BLaER1 (cell line): ENCODE results near the gene ABCA1.

Experiments used
- H3K27ac ChIP-seq: shearing (Covaris generic); formaldehyde crosslinking; 2 replicates; pipeline ENCODE4 v1.8.1; 2022
- H3K27me3 ChIP-seq: shearing (Covaris generic); formaldehyde crosslinking; 2 replicates; pipeline ENCODE4 v1.8.1; 2022
- H3K36me3 ChIP-seq: shearing (Covaris generic); formaldehyde crosslinking; 2 replicates; pipeline ENCODE4 v1.8.1; 2022
- H3K4me1 ChIP-seq: shearing (Covaris generic); formaldehyde crosslinking; 2 replicates; pipeline ENCODE4 v1.8.1; 2022
- H3K4me2 ChIP-seq: shearing (Covaris generic); formaldehyde crosslinking; 2 replicates; pipeline ENCODE4 v1.8.1; 2022
- H3K4me3 ChIP-seq: shearing (Covaris generic); formaldehyde crosslinking; 2 replicates; pipeline ENCODE4 v1.8.1; 2022
- H3K9ac ChIP-seq: shearing (Covaris generic); formaldehyde crosslinking; 2 replicates; pipeline ENCODE4 v1.8.1; 2022
- H3K9me3 ChIP-seq: shearing (Covaris generic); formaldehyde crosslinking; 2 replicates; pipeline ENCODE4 v1.8.1; 2022
- H4K20me1 ChIP-seq: shearing (Covaris generic); formaldehyde crosslinking; 2 replicates; pipeline ENCODE4 v1.8.1; 2022
- Cebpa-rat ChIP-seq: shearing (Covaris generic); IDR thresholded peaks from 2 replicates; pipeline ENCODE4 v1.8.1; 2022

ABCA1 gene

GRCh38 chr9:104766025-104766424 is 161.9 kb downstream of the ABCA1 start:
- H3K27me3 ChIP-seq = no peaks in the 10 kb centered on the region
- H3K9ac ChIP-seq = peak overlapping the region; percentile 87; the same call in 1 of the 2 replicates
- no peak for TF ChIP-seq Cebpa-rat
- peaks cover under 1% of the 10 kb centered on the region; the same call in 1 of the 2 replicates for H3K9me3 ChIP-seq
- H4K20me1 ChIP-seq = no peaks in the 10 kb centered on the region
- peak overlapping the region; percentile 77 for H3K4me3 ChIP-seq
- H3K27ac ChIP-seq = peak overlapping the region; percentile 91
- peak overlapping the region; percentile 85 for H3K4me2 ChIP-seq
- peaks cover 62% of the 10 kb centered on the region for H3K4me1 ChIP-seq
- H3K36me3 ChIP-seq = peaks cover 22% of the 10 kb centered on the region

- no peak for TF ChIP-seq Cebpa-rat
- no peaks in the 10 kb centered on the region; the same call in 1 of the 2 replicates for H3K9me3 ChIP-seq
- peaks cover 63% of the 10 kb centered on the region for H3K4me1 ChIP-seq
- peak overlapping the region; percentile 85 for H3K4me2 ChIP-seq
- H4K20me1 ChIP-seq = no peaks in the 10 kb centered on the region
- H3K9ac ChIP-seq = peak overlapping the region; percentile 87
- no peaks in the 10 kb centered on the region for H3K27me3 ChIP-seq
- H3K36me3 ChIP-seq = peaks cover 18% of the 10 kb centered on the region; the same call in 1 of the 2 replicates
- peak overlapping the region; percentile 77 for H3K4me3 ChIP-seq
- peak overlapping the region; percentile 91 for H3K27ac ChIP-seq
Observed at GRCh38 chr9:104765138-104765537, 162.8 kb downstream of the ABCA1 start.

DNA sequence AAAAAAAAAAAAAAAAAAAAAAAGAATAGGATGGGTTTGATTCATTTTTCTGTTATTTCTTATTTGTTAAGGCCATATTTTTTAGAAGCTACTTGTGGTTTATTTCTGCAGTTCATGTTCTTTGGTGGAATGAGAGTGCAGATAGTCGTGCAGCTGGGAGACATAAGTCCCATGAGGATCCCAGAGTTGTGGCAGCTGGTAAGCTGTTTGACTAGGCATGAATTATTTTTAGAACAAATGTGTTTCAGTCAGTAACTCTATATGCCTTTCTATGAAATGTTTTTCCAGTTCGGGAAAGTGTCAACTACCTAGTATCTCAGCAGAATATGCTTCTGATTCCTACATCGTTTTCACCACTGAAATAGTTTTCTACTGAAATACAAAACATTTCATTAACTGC is 169.0 kb downstream of the ABCA1 start:
- H3K4me3 ChIP-seq = peak overlapping the region; percentile 58; the same call in 1 of the 2 replicates
- peak overlapping the region; percentile 70 for H3K9ac ChIP-seq
- TF ChIP-seq Cebpa-rat = no peak
- no peaks in the 10 kb centered on the region for H4K20me1 ChIP-seq
- peak overlapping the region; percentile 86 for H3K27ac ChIP-seq
- peak overlapping the region; percentile 80 for H3K4me2 ChIP-seq
- peaks cover 46% of the 10 kb centered on the region for H3K4me1 ChIP-seq
- no peaks in the 10 kb centered on the region for H3K27me3 ChIP-seq
- H3K36me3 ChIP-seq = peaks cover 16% of the 10 kb centered on the region
- H3K9me3 ChIP-seq = no peaks in the 10 kb centered on the region; the same call in 1 of the 2 replicates

DNA sequence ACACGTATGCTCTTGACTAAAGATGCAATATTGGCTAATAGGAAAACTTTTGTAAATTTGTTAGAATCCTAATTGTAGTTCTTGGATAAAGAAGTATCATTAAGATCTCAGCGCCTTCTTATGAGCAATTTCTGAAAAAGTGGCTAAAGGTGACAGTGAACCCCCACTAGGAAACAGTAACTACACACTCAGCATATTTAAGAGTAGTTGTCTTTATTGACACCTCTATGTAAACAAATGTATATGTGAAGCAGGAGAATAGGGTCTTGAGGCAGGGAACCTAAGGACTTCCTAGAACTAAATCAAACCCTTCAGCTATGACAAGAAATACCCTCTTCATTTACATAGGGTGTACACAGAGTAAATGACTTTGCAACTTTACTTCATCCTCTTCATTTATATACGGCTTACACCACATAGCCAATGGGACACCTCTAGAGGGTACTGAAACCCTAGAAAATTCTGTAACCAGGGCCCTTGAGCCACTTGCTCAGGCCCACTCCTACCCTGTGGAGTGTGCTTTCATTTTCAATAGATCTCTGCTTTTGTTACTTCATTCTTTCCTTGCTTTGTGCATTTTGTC is 177.7 kb downstream of the ABCA1 start:
- no peak overlapping the region for H3K27ac ChIP-seq
- no peaks in the 10 kb centered on the region for H3K9me3 ChIP-seq
- no peak overlapping the region for H3K9ac ChIP-seq
- H3K27me3 ChIP-seq = no peaks in the 10 kb centered on the region
- H3K4me1 ChIP-seq = peaks cover 31% of the 10 kb centered on the region
- peaks cover 33% of the 10 kb centered on the region for H3K36me3 ChIP-seq
- H4K20me1 ChIP-seq = no peaks in the 10 kb centered on the region
- no peak overlapping the region for H3K4me2 ChIP-seq
- no peak overlapping the region for H3K4me3 ChIP-seq
- no peak for TF ChIP-seq Cebpa-rat

GRCh38 chr9:104748359-104749031 is 179.5 kb downstream of the ABCA1 start:
- Histone ChIP-seq H3K27me3 (no peaks in the 10 kb centered on the region), H3K36me3 (peaks cover 21% of the 10 kb centered on the region), H3K27ac (peak overlapping the region; percentile 79), H3K4me2 (peak overlapping the region; percentile 93), H3K9me3 (no peaks in the 10 kb centered on the region), H3K4me1 (peaks cover 31% of the 10 kb centered on the region), H3K9ac (peak overlapping the region; percentile 76), H4K20me1 (no peaks in the 10 kb centered on the region), H3K4me3 (peak overlapping the region; percentile 72)
- TF ChIP-seq Cebpa-rat = no peak

GRCh38 chr9:104747565-104748358 is 180.2 kb downstream of the ABCA1 start, which contains the start of gene NIPSNAP3A:
Gene NIPSNAP3A (plus strand): TSS chr9:104747683. CDS start chr9:104747793, 110 bp downstream.
- Histone ChIP-seq H3K27me3 (no peaks in the 10 kb centered on the region), H3K4me3 (peak within 1 kb of the TSS; percentile 72), H3K9me3 (no peaks in the 10 kb centered on the region), H3K4me2 (peak within 1 kb of the TSS; percentile 93), H3K4me1 (peaks cover 31% of the 10 kb centered on the region), H3K9ac (peak within 1 kb of the TSS; percentile 76), H3K36me3 (peaks cover 15% of the 10 kb centered on the region), H4K20me1 (no peaks in the 10 kb centered on the region), H3K27ac (peak within 1 kb of the TSS; percentile 79)
- no peak for TF ChIP-seq Cebpa-rat

- Histone ChIP-seq H3K9me3 (no peaks in the 10 kb centered on the region), H4K20me1 (no peaks in the 10 kb centered on the region), H3K4me3 (peak overlapping the region; percentile 72)
Observed at GRCh38 chr9:104747245-104747564, 180.8 kb downstream of the ABCA1 start.

GRCh38 chr9:104746798-104747197 is 181.2 kb downstream of the ABCA1 start:
- Histone ChIP-seq H3K4me1 (peaks cover 31% of the 10 kb centered on the region), H3K9me3 (no peaks in the 10 kb centered on the region), H3K27me3 (no peaks in the 10 kb centered on the region), H3K4me3 (peak overlapping the region; percentile 72), H4K20me1 (no peaks in the 10 kb centered on the region), H3K4me2 (peak overlapping the region; percentile 87), H3K27ac (peak overlapping the region; percentile 79), H3K36me3 (peaks cover 6% of the 10 kb centered on the region; the same call in 1 of the 2 replicates), H3K9ac (peak overlapping the region; percentile 76)
- no peak for TF ChIP-seq Cebpa-rat

More at GRCh38 chr9:104747245-104747564, 180.8 kb downstream of the ABCA1 start:
- Histone ChIP-seq H3K36me3 (peaks cover 10% of the 10 kb centered on the region; the same call in 1 of the 2 replicates), H3K9ac (peak overlapping the region; percentile 76), H3K27me3 (no peaks in the 10 kb centered on the region), H3K27ac (peak overlapping the region; percentile 79), H3K4me1 (peaks cover 31% of the 10 kb centered on the region), H3K4me2 (peak overlapping the region; percentile 87)
- TF ChIP-seq Cebpa-rat = no peak

- no peak for TF ChIP-seq Cebpa-rat
- no peaks in the 10 kb centered on the region for H3K27me3 ChIP-seq
- H3K4me2 ChIP-seq = peak overlapping the region; percentile 87
- peak overlapping the region; percentile 72; the same call in 1 of the 2 replicates for H3K4me3 ChIP-seq
- H3K9me3 ChIP-seq = no peaks in the 10 kb centered on the region
- peak overlapping the region; percentile 76; the same call in 1 of the 2 replicates for H3K9ac ChIP-seq
- H3K36me3 ChIP-seq = peaks cover under 1% of the 10 kb centered on the region; the same call in 1 of the 2 replicates
- no peak overlapping the region for H3K27ac ChIP-seq
- peaks cover 33% of the 10 kb centered on the region for H3K4me1 ChIP-seq
- no peaks in the 10 kb centered on the region for H4K20me1 ChIP-seq
Observed at GRCh38 chr9:104746285-104746684, 181.7 kb downstream of the ABCA1 start.
